MM.1S (cell line): ENCODE measurements around the gene TMEM209.

Experiments
- DNase-seq: peaks from one replicate; pipeline ENCODE4 v3.0.0-alpha.2; 2015
- H2AFZ ChIP-seq: fragments of 300-600 bp; sonication (generic); 2 replicates; pipeline ENCODE4 v1.6.0; 2016; ENCODE audit warnings: antibody characterized with exemption, low read length
- H3F3A ChIP-seq: fragments of 300-600 bp; sonication (generic); 2 replicates; pipeline ENCODE4 v1.6.1; 2016; ENCODE audit warnings: mild to moderate bottlenecking, antibody characterized with exemption, low read length, moderate library complexity, mixed read lengths; ENCODE audit not compliant: insufficient read depth
- H3K27ac ChIP-seq: fragments of 300-600 bp; sonication (generic); 2 replicates; pipeline ENCODE4 v1.5.1; 2016; ENCODE audit warnings: mild to moderate bottlenecking, low read length
- H3K27me3 ChIP-seq: fragments of 300-600 bp; sonication (generic); replicated peaks from 2 replicates; pipeline ENCODE4 v1.6.0; 2016; ENCODE audit warnings: low read length; ENCODE audit not compliant: insufficient read depth
- H3K36me3 ChIP-seq: fragments of 300-600 bp; sonication (generic); replicated peaks from 2 replicates; pipeline ENCODE4 v1.6.1; 2016; ENCODE audit warnings: mild to moderate bottlenecking, low read length, mixed read lengths; ENCODE audit not compliant: insufficient read depth
- H3K4me1 ChIP-seq: fragments of 300-600 bp; sonication (generic); 2 replicates; pipeline ENCODE4 v1.6.1; 2016; ENCODE audit warnings: low read length, mixed read lengths
- H3K4me2 ChIP-seq: fragments of 300-600 bp; sonication (generic); 2 replicates; pipeline ENCODE4 v1.6.0; 2016; ENCODE audit warnings: low read depth, low read length
- H3K4me3 ChIP-seq: fragments of 300-600 bp; sonication (generic); 2 replicates; pipeline ENCODE4 v1.5.1; 2016; ENCODE audit warnings: low read length, mixed read lengths
- H3K79me2 ChIP-seq: fragments of 300-600 bp; sonication (generic); 2 replicates; pipeline ENCODE4 v1.6.1; 2016; ENCODE audit warnings: mixed run types, low read length, mixed read lengths
- H3K9ac ChIP-seq: fragments of 300-600 bp; sonication (generic); 2 replicates; pipeline ENCODE4 v1.6.1; 2016; ENCODE audit warnings: low read length, mixed read lengths
- H3K9me2 ChIP-seq: fragments of 300-600 bp; sonication (generic); replicated peaks from 2 replicates; pipeline ENCODE4 v1.6.1; 2016; ENCODE audit warnings: mild to moderate bottlenecking, low read length, mixed read lengths; ENCODE audit not compliant: insufficient read depth
- H3K9me3 ChIP-seq: fragments of 300-600 bp; sonication (generic); replicated peaks from 2 replicates; pipeline ENCODE4 v1.6.1; 2016; ENCODE audit warnings: mild to moderate bottlenecking, low read length, mixed read lengths; ENCODE audit not compliant: insufficient read depth
- H4K20me1 ChIP-seq: fragments of 300-600 bp; sonication (generic); 2 replicates; pipeline ENCODE4 v1.6.1; 2016; ENCODE audit warnings: mild to moderate bottlenecking, low read length, moderate library complexity, mixed read lengths; ENCODE audit not compliant: insufficient read depth
- EZH2 ChIP-seq: fragments of 300-600 bp; sonication (generic); optimal IDR thresholded peaks from 2 replicates; pipeline ENCODE3; 2017; ENCODE audit warnings: low read depth, mild to moderate bottlenecking, antibody characterized with exemption, low read length, mixed read lengths
- EZH2phosphoT487 ChIP-seq: fragments of 300-600 bp; sonication (generic); IDR thresholded peaks from 2 replicates; pipeline ENCODE4 v1.6.1; 2018; ENCODE audit warnings: antibody characterized with exemption, low read length
- TF ChIP-seq, protein P1 (sequence below): fragments of 300-600 bp; sonication (generic); IDR thresholded peaks from 2 replicates; pipeline ENCODE4 v1.5.1; 2016; ENCODE audit warnings: antibody characterized with exemption, low read length, mixed read lengths

Gene TMEM209

DNA sequence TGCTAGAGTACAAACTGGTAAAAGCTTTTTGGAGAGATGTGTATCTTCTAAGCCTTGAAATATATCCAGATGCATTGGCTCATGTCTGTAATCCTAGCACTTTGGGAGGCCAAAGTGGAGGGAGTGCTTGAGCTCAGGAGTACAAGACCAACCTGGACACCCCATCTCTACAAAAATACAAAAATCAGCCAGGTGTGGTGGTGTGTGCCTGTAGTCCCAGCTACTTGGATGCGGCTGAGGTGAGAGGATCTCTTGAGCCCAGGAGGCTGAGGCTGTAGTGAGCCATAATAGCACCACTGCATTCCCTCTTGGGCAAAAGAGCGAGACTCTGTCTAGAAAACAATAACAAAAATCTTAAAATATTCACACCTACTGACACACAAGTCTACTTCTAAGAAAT is 25.6 kb downstream of the TMEM209 start:
- no peak overlapping the region for H3K27ac ChIP-seq
- TF ChIP-seq EZH2 (no peak), EZH2phosphoT487 (no peak)
- TF ChIP-seq, protein P1, sequence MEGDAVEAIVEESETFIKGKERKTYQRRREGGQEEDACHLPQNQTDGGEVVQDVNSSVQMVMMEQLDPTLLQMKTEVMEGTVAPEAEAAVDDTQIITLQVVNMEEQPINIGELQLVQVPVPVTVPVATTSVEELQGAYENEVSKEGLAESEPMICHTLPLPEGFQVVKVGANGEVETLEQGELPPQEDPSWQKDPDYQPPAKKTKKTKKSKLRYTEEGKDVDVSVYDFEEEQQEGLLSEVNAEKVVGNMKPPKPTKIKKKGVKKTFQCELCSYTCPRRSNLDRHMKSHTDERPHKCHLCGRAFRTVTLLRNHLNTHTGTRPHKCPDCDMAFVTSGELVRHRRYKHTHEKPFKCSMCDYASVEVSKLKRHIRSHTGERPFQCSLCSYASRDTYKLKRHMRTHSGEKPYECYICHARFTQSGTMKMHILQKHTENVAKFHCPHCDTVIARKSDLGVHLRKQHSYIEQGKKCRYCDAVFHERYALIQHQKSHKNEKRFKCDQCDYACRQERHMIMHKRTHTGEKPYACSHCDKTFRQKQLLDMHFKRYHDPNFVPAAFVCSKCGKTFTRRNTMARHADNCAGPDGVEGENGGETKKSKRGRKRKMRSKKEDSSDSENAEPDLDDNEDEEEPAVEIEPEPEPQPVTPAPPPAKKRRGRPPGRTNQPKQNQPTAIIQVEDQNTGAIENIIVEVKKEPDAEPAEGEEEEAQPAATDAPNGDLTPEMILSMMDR, result no peak
- no peak overlapping the region for H3K4me3 ChIP-seq
- H3K9me3 ChIP-seq, result no peaks in the 10 kb centered on the region
- H3K9ac ChIP-seq, result no peak overlapping the region
- H3K27me3 ChIP-seq, result no peaks in the 10 kb centered on the region
- no peaks in the 10 kb centered on the region for H3K9me2 ChIP-seq
- no peak overlapping the region for H2AFZ ChIP-seq
- no peaks in the 10 kb centered on the region for H3K4me1 ChIP-seq
- no peak overlapping the region for H3K4me2 ChIP-seq
- H4K20me1 ChIP-seq, result no peaks in the 10 kb centered on the region; the same call in 1 of the 2 replicates
- H3F3A ChIP-seq, result no peaks in the 10 kb centered on the region; the same call in 1 of the 2 replicates
- no peak for DNase-seq
- H3K36me3 ChIP-seq, result peaks cover 17% of the 10 kb centered on the region; the same call in 1 of the 2 replicates
- no peaks in the 10 kb centered on the region for H3K79me2 ChIP-seq

DNA sequence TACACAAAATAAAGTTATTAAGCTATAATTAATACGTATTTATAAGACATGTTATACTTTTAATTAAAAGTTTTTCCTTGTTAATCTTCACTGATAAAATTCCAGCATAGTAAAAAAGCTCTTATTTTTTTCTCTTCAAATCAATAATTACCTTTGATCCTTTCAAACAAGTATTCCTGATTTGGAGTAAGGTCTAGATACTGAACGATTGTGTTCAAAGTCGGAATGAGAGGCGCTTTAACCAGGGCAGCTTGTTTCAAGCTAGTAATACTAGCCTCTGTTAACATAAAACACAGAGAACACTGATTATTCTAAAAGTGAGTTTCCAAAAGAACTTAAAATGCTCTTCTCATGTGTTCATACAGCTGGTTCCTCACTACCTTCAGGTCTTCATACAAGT is 27.0 kb downstream of the TMEM209 start:
- Histone ChIP-seq H2AFZ (no peak overlapping the region), H3K4me1 (no peaks in the 10 kb centered on the region), H3K9ac (no peak overlapping the region), H3K9me3 (no peaks in the 10 kb centered on the region), H3K4me2 (no peak overlapping the region), H3K4me3 (no peak overlapping the region), H3K9me2 (no peaks in the 10 kb centered on the region), H3F3A (no peaks in the 10 kb centered on the region; the same call in 1 of the 2 replicates), H3K36me3 (peaks cover 18% of the 10 kb centered on the region; the same call in 1 of the 2 replicates), H3K27me3 (no peaks in the 10 kb centered on the region), H3K27ac (no peak overlapping the region), H4K20me1 (no peaks in the 10 kb centered on the region; the same call in 1 of the 2 replicates), H3K79me2 (no peaks in the 10 kb centered on the region)
- no peak for DNase-seq
- TF ChIP-seq EZH2 (no peak), EZH2phosphoT487 (no peak)
- TF ChIP-seq, protein P1, result no peak

DNA sequence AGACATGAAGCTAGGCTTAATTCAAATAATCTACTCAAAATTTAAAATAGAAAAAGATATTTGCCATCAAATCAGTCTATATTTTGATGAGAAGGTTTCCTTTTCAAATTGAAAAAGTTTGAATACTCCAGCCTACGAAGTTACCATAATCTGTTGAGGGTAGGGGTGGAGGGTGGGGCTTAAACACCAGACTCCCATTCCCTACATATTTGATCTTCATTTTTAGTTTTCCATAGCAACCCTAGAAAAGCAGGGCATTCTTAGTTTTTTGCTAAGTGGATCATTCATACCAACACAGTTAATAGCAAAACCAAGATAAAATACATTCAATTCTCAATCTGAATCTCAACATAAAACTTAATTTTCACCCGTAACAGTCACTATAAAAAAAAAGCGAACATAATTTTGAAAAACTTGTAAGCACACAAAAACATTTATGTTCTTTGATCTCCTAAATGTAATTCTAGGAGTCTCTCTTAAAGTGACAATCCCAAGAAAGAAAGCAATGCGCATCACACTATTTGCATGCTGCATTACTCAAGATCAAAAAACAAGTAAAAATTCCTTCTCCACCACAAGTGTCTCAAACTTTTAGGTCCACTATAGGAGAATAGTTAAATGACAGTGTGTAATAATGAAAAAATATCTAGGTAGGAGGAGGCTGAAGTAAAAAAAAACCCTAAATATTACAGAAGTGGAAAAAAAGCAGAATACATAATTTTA is 30.8 kb downstream of the TMEM209 start:
- no peaks in the 10 kb centered on the region for H3K9me2 ChIP-seq
- no peak for DNase-seq
- H3K36me3 ChIP-seq, result peaks cover 15% of the 10 kb centered on the region; the same call in 1 of the 2 replicates

More for the DNA sequence above, 30.8 kb downstream of the TMEM209 start:
- Histone ChIP-seq H4K20me1 (no peaks in the 10 kb centered on the region; the same call in 1 of the 2 replicates), H3K9me3 (no peaks in the 10 kb centered on the region), H3K4me3 (no peak overlapping the region), H3K9ac (no peak overlapping the region), H3F3A (no peaks in the 10 kb centered on the region; the same call in 1 of the 2 replicates), H3K4me2 (no peak overlapping the region), H3K27me3 (no peaks in the 10 kb centered on the region), H2AFZ (no peak overlapping the region), H3K27ac (no peak overlapping the region), H3K4me1 (no peaks in the 10 kb centered on the region), H3K79me2 (no peaks in the 10 kb centered on the region)
- TF ChIP-seq, protein P1, result no peak
- no peak for TF ChIP-seq EZH2
